IMR-90 (cell line): ENCODE data around the gene CD80. TPM values are rescaled to one million over a fixed set of nuclear protein-coding genes. Genes with fewer than 3 reads are reported as not detected.

Experiments used
- ATAC-seq: fragments of 200-7000 bp; cut with Tn5 transposase; 2 replicates; pipeline ENCODE4 v1.9.1; 2020; ENCODE audit warnings: low read depth, mild to moderate bottlenecking, moderate library complexity
- BruUV-seq: library from RNA; stranded (reverse); fragments of 400-500 nt; replicated peaks from 2 replicates; lab custom pipeline; 2021; lab: Mats Ljungman, UMichigan
- CTCF ChIA-PET: fragments of 300-600 bp; formaldehyde crosslinking; extraction: SDS; loops from one replicate; lab custom pipeline; 2021; ENCODE audit warnings: antibody characterized with exemption; lab: Yijun Ruan, JAX
- POLR2A ChIA-PET: fragments of 300-600 bp; sonication (Branson Sonifier 250); formaldehyde crosslinking; loops from one replicate; lab custom pipeline; 2022; ENCODE audit warnings: antibody characterized with exemption; ENCODE audit not compliant: unreplicated experiment; lab: Charles Lee
- DNase-seq: peaks from one replicate; pipeline ENCODE4 v3.0.0; 2013
- H2AFZ ChIP-seq: replicated peaks from 2 replicates; pipeline ENCODE3; 2013; ENCODE audit warnings: low read length, mild to moderate bottlenecking; ENCODE audit not compliant: poor library complexity
- H2AK5ac ChIP-seq: 2 replicates; pipeline ENCODE4 v1.6.1; 2013; ENCODE audit warnings: low read depth, low read length, inconsistent platforms
- H2AK9ac ChIP-seq: replicated peaks from 2 replicates; pipeline ENCODE3; 2013; ENCODE audit warnings: mild to moderate bottlenecking, low read depth, low read length, moderate library complexity; ENCODE audit not compliant: poor library complexity
- H2BK120ac ChIP-seq: 2 replicates; pipeline ENCODE4 v1.6.1; 2013; ENCODE audit warnings: low read depth, low read length, inconsistent platforms
- H2BK15ac ChIP-seq: 3 replicates; pipeline ENCODE4 v1.6.1; 2013; ENCODE audit warnings: low read depth, low read length, inconsistent platforms
- H2BK20ac ChIP-seq: 2 replicates; pipeline ENCODE4 v1.6.1; 2013; ENCODE audit warnings: low read depth, mild to moderate bottlenecking, inconsistent platforms, low read length, moderate library complexity
- H2BK5ac ChIP-seq: 2 replicates; pipeline ENCODE4 v1.6.1; 2013; ENCODE audit warnings: mild to moderate bottlenecking, low read depth, low read length, inconsistent platforms; ENCODE audit not compliant: poor library complexity, severe bottlenecking
- H3K14ac ChIP-seq: replicated peaks from 2 replicates; pipeline ENCODE4 v1.6.1; 2013; ENCODE audit warnings: low read depth, low read length, inconsistent platforms
- H3K18ac ChIP-seq: 2 replicates; pipeline ENCODE4 v1.6.1; 2013; ENCODE audit warnings: low read depth, low read length, control low read depth
- H3K23ac ChIP-seq: 2 replicates; pipeline ENCODE4 v1.6.1; 2013; ENCODE audit warnings: low read depth, low read length, inconsistent platforms
- H3K27ac ChIP-seq: 2 replicates; pipeline ENCODE4 v1.5.1; 2013; ENCODE audit warnings: mild to moderate bottlenecking, control low read depth, low read length; ENCODE audit not compliant: insufficient read depth
- H3K27me3 ChIP-seq: 2 replicates; pipeline ENCODE4 v1.6.1; 2013; ENCODE audit warnings: low read length; ENCODE audit not compliant: control insufficient read depth, insufficient read depth
- H3K36me3 ChIP-seq: 2 replicates; pipeline ENCODE4 v1.6.1; 2013; ENCODE audit warnings: low read length, mixed read lengths; ENCODE audit not compliant: control insufficient read depth, insufficient read depth
- H3K4ac ChIP-seq: 2 replicates; pipeline ENCODE4 v1.6.1; 2013; ENCODE audit warnings: low read depth, low read length, inconsistent platforms
- H3K4me1 ChIP-seq: 2 replicates; pipeline ENCODE4 v1.6.1; 2013; ENCODE audit warnings: low read length, mixed read lengths; ENCODE audit not compliant: control insufficient read depth, insufficient read depth
- H3K4me2 ChIP-seq: 2 replicates; pipeline ENCODE4 v1.6.1; 2013; ENCODE audit warnings: low read depth, mild to moderate bottlenecking, control low read depth, low read length, moderate library complexity
- H3K4me3 ChIP-seq: 2 replicates; pipeline ENCODE4 v1.5.1; 2013; ENCODE audit warnings: low read depth, mild to moderate bottlenecking, control low read depth, low read length, moderate library complexity; ENCODE audit not compliant: insufficient read depth
- H3K56ac ChIP-seq: 2 replicates; pipeline ENCODE4 v1.6.1; 2013; ENCODE audit warnings: low read length, inconsistent platforms; ENCODE audit not compliant: insufficient read depth; ENCODE audit errors: extremely low read depth
- H3K79me1 ChIP-seq, 2 experiments: 2 replicates each; pipeline ENCODE4 v1.6.1; 2013; ENCODE audit warnings: low read length in 2 of 2, inconsistent platforms in 1 of 2, low read depth in 1 of 2
- H3K9ac ChIP-seq: 2 replicates; pipeline ENCODE4 v1.6.1; 2013; ENCODE audit warnings: low read depth, low read length, control low read depth
- H3K9me1 ChIP-seq: 2 replicates; pipeline ENCODE4 v1.6.1; 2013; ENCODE audit warnings: low read length, inconsistent platforms; ENCODE audit not compliant: insufficient read depth
- H3K9me3 ChIP-seq: 2 replicates; pipeline ENCODE4 v1.6.1; 2013; ENCODE audit warnings: low read length; ENCODE audit not compliant: control insufficient read depth, insufficient read depth
- H4K20me1 ChIP-seq: 2 replicates; pipeline ENCODE4 v1.6.1; 2013; ENCODE audit warnings: low read length, inconsistent platforms; ENCODE audit not compliant: insufficient read depth
- H4K5ac ChIP-seq: 2 replicates; pipeline ENCODE4 v1.6.1; 2013; ENCODE audit warnings: mild to moderate bottlenecking, low read depth, low read length, control low read depth
- H4K8ac ChIP-seq, 2 experiments: 2 replicates each; pipeline ENCODE4 v1.6.1; 2013; ENCODE audit warnings: low read depth in 2 of 2, low read length in 2 of 2, control low read depth in 1 of 2, inconsistent platforms in 1 of 2
- H4K91ac ChIP-seq: 2 replicates; pipeline ENCODE4 v1.6.1; 2013; ENCODE audit warnings: low read depth, low read length, inconsistent platforms; ENCODE audit not compliant: insufficient read depth
- FOS ChIP-seq: fragments of 150-350 bp; IDR thresholded peaks from 2 replicates; pipeline ENCODE4 v1.6.1; 2016; ENCODE audit warnings: low read depth, low read length
- MAFK ChIP-seq: IDR thresholded peaks from 2 replicates; pipeline ENCODE4 v1.6.1; 2012; ENCODE audit warnings: low read depth, low read length, improper control_type of control experiment
- MXI1 ChIP-seq: IDR thresholded peaks from 2 replicates; pipeline ENCODE4 v1.6.1; 2012; ENCODE audit warnings: low read depth, mild to moderate bottlenecking, low read length, moderate library complexity, borderline replicate concordance
- NFE2L2 ChIP-seq: fragments of 150-350 bp; IDR thresholded peaks from 2 replicates; pipeline ENCODE4 v1.6.1; 2016; ENCODE audit warnings: low read depth, mild to moderate bottlenecking, low read length
- RAD21 ChIP-seq: IDR thresholded peaks from 2 replicates; pipeline ENCODE4 v1.6.1; 2012; ENCODE audit warnings: low read length, improper control_type of control experiment
- USF2 ChIP-seq: fragments of 150-350 bp; IDR thresholded peaks from 2 replicates; pipeline ENCODE4 v1.6.1; 2017; ENCODE audit warnings: mild to moderate bottlenecking, antibody characterized with exemption, low read length, low read depth
- WGBS, 2 experiments: methylation state at CpG; one replicate each; pipeline versions ENCODE4 v1.1.5 to v1.1.7; 2013; ENCODE audit warnings: missing lambda C conversion rate in 2 of 2; ENCODE audit not compliant: insufficient read length in 1 of 2; ENCODE audit errors: extremely low coverage in 2 of 2; 5-methylcytosine and 5-hydroxymethylcytosine counted together
- dilution Hi-C: fragments of 300-500 bp; cut with HindIII; formaldehyde crosslinking; loops from one replicate; pipeline ENCODE4 v1.14.3; 2018; ENCODE audit warnings: low sequenced_read_pairs; ENCODE audit not compliant: unreplicated experiment
- in situ Hi-C: fragments of 300-500 bp; cut with MboI; formaldehyde crosslinking; loops from 3 replicates; pipeline ENCODE4 v1.14.3; 2019; ENCODE audit warnings: low sequenced_read_pairs, inconsistent platforms, mixed read lengths
- intact Hi-C: fragments of 100-400 bp; cut with micrococcal nuclease; formaldehyde crosslinking; loops from 2 replicates; pipeline ENCODE4 v1.10.0; 2022
- polyA plus RNA-seq, 3 experiments: library from polyadenylated mRNA; depleted of rRNA; stranded (reverse); fragments of >200 nt; gene quantifications; 2 replicates each; pipeline ENCODE4 v1.2.3, GENCODE V29; 2012; ENCODE audit warnings: low replicate concordance in 1 of 3
- total RNA-seq: library from RNA; depleted of rRNA; stranded (reverse); fragments of >200 nt; gene quantifications from 2 replicates; pipeline ENCODE4 v1.2.3, GENCODE V29; 2012

CD80 gene
- total and polyA plus RNA-seq, 2 of the 4 experiments (the other 2 are of a cell fraction), result not detected

DNA sequence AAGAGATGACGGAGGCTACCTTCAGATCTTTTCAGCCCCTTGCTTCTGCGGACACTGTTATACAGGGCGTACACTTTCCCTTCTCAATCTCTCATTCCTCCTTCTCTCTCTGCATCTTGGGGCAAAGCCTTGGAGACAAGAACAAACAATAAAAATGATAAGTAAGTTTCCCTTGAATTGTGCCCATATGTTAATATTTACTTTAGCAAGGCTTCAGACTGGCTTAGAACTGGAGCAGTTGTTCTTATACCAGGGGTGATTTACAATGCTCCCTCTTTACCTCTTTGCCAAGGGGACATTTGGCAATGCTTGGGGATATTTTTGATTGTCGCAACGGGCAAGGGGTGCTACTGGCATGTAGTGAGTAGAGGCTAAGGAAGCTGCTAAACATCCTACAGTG is 31.7 kb downstream of the CD80 start:
- no peak overlapping the region for H2BK5ac ChIP-seq
- no peak overlapping the region for H3K56ac ChIP-seq
- peaks cover 4% of the 10 kb centered on the region for H3K4me1 ChIP-seq
- no peak overlapping the region for H3K4me2 ChIP-seq
- H3K9ac ChIP-seq, result no peak overlapping the region
- POLR2A ChIA-PET, result no interaction called here
- intact Hi-C loops (no loop called here), in situ Hi-C loops (no loop called here), dilution Hi-C loops (no loop called here)
- no peaks in the 10 kb centered on the region for H3K79me1 ChIP-seq
- no peak for ATAC-seq
- no peak overlapping the region for H4K91ac ChIP-seq
- no peak overlapping the region for H3K27ac ChIP-seq
- no peak overlapping the region for H2AK9ac ChIP-seq
- H4K8ac ChIP-seq, result no peak overlapping the region
- CTCF ChIA-PET, result no interaction called here
- H4K20me1 ChIP-seq, result no peaks in the 10 kb centered on the region
- BruUV-seq, result no TSS peak
- no peak overlapping the region for H2AFZ ChIP-seq
- H4K5ac ChIP-seq, result no peak overlapping the region
- H3K9me3 ChIP-seq, result no peaks in the 10 kb centered on the region
- no peak overlapping the region for H3K23ac ChIP-seq
- no peak overlapping the region for H3K4ac ChIP-seq
- no CpG with 5 or more reads among the region's 5 CpGs for WGBS, 2 experiments
- H3K27me3 ChIP-seq, result no peaks in the 10 kb centered on the region
- peaks cover 11% of the 10 kb centered on the region for H3K36me3 ChIP-seq
- no peak overlapping the region for H2AK5ac ChIP-seq
- no peak overlapping the region for H3K4me3 ChIP-seq
- no peak overlapping the region for H2BK15ac ChIP-seq
- H2BK120ac ChIP-seq, result no peak overlapping the region
- no peak overlapping the region for H2BK20ac ChIP-seq
- TF ChIP-seq USF2 (no peak), FOS (no peak), RAD21 (no peak), NFE2L2 (no peak), MXI1 (no peak), MAFK (no peak)
- no peak for DNase-seq
- H3K9me1 ChIP-seq, result no peaks in the 10 kb centered on the region
- H3K18ac ChIP-seq, result no peak overlapping the region
- H3K14ac ChIP-seq, result no peak overlapping the region
